GOT3 (cell line): ENCODE measurements around the gene PSTPIP1.

Source experiments
- DNase-seq: peaks from one replicate; lab custom pipeline; 2025; ENCODE audit warnings: mixed read lengths; lab: John Stamatoyannopoulos, UW

The PSTPIP1 gene

DNA sequence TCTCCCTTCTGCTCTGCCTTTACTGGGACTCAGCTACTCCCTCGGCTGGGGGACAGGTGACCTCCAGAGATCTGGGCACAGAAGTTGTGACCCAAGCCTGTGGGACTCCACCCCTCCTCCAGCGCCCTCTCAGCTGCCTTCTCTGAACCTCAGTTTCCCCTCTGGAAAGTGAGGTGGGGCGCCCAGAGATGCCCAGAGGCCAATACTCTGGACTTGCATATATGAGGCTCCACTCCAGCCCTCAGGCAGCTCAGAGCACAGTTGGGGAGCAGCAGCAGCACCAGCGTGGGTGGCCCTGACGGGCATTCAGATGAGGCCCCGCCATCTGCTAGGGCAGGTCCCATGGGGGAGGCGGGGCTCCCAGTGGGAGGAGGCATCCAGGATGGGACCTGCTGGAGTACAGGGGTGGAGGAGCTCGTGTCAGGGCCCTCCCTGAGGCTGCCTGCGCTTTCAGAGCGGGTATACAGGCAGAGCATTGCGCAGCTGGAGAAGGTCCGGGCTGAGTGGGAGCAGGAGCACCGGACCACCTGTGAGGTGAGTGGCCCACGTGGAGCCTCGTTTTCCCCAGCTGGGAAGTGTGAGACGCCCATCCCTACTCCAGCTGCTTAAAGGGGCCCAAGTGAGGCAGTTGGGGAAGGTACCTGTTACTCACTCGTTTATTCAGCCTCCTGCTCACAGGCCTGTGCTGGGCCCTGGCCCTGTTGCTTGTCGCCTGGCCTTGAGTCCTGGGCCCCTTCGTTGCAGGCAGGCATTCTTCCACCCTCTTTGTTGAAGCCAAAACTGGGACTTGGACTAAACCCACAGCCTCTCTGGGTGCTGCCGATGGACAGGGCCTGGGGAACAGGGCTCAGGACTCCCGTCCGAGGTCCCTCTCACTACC lies 35.4 kb downstream of the PSTPIP1 start:
- DNase-seq, result no peak

DNA sequence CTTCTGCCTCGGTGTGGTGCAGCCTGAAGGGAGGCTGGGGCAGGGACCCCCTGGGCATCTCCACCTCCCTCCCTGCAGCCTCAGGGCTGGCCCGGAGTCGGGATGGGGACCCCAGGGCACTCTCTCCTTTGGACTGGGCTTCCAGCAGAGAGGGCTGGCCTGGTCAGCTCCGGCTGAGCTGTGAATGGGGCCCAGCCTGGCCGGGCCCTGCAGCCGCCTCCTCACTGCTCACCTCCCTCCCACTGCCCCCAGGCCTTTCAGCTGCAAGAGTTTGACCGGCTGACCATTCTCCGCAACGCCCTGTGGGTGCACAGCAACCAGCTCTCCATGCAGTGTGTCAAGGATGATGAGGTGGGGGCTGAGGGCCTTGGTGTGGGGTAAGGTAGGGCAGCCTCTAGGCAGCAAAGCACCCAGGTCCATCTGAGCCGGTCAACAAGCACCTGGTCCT lies 36.0 kb downstream of the PSTPIP1 start:
- DNase-seq, result no peak

DNA sequence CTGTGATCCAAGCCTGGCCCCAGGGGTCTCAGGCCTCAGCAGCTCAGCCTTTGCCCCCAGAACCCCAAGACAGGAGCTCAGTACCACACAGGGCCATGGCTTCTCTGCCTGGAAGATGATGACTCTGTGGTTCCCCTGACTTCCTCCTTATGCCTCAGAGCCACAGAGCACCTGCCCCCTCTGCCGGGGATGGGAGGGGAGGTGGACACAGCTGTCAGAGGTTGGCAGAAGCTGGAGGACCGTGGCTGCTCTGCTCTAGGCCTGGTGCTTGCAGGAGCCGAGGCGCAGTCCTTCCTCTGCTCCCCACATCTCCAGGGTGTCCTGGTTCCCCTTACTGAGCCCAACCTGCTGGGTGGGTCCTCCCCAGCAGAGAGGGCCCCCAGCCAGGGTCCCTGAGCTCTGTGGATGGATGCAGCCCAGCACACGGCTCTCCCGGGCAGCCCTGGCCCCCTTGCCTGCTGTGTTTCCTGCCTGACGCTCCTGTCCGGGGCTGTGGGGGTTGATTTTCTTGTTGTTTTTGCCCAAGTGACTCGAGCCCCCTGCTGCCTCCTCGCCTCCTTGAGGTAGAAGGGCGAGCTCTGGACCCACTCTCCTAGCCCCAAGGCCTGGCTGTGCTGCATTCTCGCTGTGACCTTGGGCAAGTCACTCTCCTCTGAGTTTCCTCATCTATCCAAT lies 36.6 kb downstream of the PSTPIP1 start:
- no peak for DNase-seq

DNA sequence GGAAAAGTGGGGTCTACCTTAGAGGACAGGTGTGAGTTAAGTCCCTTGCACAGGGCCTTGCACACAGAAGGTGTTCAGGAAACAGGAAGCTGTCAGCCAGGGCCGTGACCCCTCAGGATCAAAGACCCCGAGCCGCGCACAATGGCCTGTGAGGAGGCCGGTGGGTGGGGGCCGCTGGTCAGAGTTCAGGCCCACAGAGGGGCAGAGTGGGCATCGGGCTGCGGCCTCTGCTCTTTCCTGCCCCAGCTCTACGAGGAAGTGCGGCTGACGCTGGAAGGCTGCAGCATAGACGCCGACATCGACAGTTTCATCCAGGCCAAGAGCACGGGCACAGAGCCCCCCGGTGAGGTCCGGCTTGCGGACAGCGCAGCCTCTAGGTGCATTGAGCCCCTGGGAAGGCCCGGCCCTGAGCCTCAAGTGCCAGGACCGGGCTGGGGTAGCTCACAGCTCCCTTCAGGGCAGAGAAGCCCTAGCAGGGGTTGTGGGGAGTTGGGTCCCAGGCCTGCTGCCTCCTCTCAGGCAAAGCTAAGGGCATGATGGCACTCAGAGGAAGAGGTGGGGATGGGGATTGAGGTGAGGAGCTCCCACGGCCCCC lies 37.2 kb downstream of the PSTPIP1 start:
- DNase-seq, result no peak

DNA sequence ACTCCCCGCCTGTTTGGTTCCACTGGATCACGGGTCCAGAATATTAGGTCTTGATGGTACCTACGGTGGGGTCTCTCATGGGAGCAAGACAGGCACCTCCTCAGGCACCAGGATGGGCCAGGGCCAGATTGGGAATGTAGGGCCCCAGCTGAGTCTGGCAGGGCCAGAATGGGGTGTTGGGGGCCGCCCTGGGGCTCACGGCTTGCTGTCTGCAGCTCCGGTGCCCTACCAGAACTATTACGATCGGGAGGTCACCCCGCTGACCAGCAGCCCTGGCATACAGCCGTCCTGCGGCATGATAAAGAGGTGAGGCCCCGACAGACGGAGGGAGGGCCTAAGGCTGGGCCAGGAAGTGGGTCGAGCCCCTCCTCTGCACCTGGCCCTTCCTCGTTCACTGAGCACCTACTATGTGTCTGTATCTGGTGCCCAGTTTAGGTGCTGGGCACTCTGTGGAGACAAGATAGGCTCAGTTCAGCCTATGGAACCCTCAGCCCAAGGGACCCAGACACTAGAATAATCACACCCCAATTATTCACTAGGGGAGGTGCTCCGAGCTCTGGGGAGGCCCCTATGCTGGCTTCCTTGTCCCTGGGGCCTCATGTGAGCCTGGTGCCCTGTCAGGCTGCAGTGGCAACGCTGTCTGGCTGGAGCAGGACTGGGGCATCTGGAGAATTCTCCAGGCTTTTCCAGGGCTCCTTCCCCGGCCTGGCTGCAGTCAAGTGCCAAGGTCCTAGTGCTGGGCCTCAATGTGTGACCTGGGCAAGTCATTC lies 37.9 kb downstream of the PSTPIP1 start:
- no peak for DNase-seq

DNA sequence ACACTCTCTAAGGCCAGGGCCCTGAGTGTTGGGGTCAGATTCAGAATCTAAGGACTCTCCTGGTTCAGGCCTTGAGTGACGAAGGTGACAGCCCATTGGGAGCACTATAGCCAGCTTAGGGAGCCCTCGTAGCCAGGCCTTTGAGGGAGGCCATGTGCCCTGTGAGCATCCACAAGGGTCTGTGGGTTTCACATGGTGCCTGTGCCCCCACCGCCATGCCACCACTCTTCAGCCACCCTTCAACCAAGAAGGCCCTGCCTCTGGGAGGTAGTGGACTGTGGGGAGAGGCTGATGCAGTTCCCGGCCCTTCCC lies 38.4 kb downstream of the PSTPIP1 start:
- no peak for DNase-seq

DNA sequence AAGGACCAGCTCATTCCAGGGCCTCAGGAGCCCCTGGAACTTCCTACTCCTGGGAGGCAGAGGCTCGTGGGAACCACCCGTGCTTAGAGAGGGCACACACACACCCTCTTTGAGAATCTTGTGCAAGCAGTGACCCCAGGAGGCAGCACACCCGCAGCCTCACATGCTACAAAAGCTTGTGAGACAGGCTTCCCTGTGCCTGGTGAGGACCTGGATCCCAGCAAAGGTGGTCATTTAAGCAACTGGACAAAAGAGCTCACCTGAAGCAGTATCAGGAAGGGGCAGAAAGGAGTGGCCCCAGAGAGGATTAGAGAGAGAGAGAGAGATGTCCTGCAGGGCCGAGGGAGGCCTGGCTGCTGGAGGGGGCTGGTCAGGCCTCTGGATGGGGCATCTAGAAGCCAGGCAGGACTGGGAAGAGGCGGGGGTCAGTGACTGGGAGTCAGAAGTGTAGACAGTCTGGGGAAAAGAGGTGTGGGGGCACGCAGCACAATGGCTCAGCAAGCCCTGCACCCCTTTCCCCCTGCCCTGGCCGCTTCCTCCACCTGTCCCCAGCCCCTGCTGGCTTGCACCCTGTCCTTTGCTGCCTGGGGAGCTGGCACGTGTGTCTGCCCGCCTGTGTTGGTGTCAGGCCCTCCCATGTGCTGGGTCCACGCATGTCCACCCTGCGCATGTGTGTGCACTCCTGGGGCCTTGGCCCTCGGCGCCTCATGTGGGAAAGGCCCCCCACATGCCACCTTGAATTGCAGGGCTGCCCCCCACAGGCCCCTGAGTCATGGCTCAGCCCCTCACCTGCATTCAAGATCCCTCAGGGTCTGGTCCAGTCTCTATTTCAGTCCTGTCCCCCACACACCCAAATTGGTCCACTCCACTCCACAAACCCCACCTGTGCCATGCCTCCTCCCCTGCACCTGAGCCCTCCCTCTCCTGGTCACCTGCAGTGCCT lies 39.1 kb downstream of the PSTPIP1 start:
- DNase-seq, result no peak

DNA sequence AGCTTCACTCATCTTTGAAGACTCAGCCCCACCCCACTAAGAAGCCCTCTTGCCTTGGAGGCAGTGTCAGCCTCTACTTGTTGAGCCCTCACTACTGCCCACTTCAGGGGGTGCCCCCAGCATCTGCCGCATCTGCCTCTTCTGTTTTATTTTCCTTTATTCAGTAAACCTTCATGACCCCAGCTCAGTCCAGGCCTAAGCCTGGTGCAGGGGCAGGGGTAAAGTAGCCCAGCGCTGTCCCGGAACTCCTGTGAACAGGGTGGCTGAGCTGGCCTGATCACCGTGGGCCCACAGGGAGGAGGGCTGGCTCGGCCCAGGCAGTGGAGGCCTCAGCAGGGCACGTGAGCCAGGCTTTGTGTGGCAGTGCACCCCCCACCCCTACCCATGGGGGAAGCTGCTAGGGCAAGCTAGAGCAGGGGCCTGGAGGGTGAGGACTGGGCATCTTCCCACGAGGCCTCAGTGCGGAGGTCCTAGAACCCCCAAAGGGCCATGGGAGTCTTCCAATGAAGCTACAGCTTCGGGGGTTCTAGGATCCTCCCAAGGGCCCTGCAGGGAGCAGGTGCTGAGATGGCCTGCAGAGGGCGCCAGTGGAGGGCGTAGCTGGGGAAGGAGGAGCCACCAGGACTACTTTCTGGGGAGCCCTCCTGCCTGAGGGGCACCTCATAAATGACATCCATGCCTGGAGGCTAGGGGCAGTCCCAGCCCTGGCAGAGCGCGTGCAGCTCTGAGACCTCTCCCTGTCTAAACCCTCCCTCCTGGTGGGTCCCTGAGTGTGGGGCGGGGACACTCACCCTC lies 40.0 kb downstream of the PSTPIP1 start:
- DNase-seq, result no peak

DNA sequence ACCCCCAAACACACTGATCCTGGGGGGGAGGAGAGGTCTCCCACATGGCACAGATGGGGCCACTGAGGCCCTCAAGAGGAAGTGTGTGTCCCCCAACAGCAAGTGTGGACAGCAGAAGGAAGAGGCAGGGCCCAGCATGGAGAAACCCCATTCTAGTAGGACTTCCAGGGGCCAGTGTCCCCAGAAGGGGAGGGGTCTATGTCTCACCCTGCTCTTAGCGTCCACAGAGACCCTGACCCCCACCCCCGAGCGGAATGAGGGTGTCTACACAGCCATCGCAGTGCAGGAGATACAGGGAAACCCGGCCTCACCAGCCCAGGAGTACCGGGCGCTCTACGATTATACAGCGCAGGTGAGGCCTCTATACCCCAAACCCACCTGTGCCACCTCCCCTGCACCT lies 40.7 kb downstream of the PSTPIP1 start:
- no peak for DNase-seq

DNA sequence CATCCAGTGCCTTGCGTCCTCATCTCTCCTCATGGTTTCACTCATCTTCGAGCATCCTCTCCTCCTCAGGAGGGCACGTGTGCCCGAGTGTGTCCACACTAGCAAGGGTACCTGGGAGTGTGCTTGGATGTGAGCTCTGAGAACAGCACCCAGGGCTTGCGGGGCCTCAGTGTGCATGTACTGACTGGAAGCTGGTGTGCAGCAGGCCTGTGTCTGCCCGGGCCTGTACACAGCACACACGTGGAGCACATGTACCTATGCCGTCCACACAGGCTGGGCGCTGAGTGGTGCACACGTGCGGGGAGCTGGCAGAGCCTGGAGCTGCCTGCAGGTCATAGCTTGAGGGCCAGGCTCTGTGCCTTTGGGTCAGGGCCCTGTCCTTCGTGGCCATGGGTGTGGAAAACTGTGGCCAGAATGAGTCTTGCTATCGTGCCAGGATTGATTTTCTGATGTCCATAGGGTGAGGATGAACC lies 41.1 kb downstream of the PSTPIP1 start:
- DNase-seq, result no peak

DNA sequence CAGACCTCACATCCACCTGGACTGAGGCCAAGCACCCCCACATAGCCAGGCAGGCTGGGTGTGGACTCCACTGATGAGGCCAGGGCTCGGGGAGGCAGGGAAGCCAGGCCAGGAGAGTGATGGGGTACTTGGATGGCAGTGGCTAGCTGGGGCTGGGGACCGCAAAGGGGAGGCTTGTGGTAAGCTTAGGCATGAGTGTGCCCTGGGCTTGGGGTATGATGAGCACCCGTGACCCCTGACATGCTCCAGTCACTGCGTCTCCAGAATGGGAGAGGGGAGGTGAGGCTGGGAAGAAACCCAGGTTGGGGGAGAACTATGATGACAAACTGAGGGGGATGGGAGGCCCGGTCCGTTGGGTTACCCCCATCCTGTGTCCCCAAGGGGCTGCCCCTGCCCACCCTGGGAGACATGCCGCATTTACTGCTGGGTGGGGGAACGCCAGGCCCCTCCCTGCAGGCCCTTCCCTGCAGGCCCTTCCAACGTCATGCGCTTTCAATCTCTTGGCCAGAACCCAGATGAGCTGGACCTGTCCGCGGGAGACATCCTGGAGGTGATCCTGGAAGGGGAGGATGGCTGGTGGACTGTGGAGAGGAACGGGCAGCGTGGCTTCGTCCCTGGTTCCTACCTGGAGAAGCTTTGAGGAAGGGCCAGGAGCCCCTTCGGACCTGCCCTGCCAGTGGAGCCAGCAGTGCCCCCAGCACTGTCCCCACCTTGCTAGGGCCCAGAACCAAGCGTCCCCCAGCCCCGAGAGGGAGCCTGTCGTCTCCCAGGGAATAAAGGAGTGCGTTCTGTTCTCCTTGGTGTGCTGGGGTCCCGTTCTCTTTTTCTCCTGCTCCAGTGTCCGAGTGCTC lies 41.8 kb downstream of the PSTPIP1 start:
- no peak for DNase-seq

DNA sequence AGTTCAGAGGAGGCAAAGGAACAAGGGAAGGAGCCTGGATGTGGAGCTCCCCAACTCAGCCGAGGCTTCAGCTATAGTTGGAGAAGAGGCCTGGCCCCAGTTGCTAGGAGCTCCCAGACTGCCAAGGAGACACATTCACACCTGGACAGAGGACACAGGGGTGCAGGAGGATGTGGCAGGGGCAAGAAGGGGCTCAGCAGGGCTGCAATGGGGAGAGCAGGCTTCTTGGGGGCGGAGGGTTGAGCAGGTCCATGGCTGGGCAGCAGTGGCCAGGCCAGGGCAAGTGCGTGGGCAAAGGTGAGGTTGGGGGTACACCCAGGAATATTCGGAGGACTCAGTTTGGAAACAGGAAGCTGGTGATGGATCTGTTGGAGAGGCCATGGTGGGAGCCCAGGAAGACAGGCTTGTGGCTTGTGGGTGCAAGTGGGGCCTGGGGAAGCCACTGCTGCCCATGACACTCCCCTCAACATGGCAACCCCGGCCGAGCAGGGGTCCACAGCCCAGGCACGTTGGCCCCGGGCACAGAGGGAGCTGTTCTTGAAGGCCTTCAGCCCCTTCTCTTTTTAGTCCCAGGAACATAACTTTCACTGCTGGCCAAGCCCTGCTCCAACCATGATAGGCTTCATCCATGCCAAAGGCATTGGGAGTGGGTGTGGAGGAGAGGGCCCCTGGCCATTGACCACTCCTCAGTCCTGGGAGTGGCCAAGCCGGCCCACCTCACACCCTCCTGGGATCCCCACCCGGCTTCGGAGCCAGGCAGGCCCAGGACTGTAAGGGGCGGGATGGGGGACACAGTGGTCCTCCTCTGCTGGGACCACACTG lies 42.7 kb downstream of the PSTPIP1 start:
- no peak for DNase-seq

DNA sequence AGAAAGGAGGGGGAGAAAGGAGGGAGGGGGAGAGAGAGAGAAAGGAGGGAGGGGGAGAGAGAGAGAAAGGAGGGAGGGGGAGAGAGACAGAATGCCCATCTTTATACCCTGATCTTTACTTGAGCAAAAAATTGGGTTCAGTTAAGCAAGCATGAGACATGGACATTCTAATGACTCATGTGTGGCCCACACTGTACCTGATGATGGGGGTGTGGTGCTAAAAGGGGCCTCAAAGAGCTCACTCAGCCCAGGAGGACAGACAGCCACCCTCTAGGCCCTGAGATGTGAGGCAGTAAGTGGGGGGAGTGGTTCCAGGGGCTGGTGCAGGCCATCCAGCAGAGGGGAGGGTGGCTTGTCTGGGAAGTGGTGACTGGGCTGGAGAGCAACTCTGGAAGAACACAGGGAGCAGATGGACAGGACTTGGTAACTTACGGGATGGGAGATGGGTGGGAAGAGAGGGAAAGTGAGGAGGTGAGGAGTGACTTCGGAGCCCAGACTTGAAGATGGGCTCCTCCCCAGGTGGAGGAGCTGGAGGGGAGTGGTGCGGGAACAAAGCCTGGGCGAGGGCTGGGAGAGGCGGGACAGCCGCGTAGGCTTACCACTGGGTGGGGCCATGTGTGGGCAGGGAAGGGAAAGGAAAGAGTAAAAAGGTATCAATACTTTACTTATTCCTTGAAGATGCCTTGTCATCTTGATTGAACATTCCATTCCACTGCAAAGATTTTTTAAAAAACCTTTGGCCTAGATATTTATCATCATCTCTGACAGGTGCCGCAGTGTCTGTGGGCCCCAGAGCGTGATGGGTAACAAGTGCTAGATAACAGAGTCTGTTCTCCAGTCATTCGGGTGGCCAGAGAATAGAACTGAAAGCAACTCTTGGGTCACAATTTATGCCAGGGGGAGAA lies 43.6 kb downstream of the PSTPIP1 start:
- DNase-seq, result no peak

DNA sequence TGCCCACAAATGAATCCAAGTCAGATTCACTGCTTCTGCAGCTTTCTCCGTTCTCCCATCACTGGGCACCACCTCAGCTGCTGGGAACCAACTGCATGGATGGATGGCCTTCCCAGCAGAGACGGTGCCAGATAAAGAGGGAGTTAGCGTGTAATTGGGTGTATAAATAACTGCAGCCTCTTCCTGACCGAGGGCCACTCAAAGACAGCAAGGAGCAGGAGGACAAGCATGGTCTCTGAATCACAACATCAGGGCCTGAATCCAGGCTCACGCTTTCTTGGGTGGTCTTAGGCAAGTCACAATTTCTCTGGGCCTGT lies 44.2 kb downstream of the PSTPIP1 start:
- no peak for DNase-seq

DNA sequence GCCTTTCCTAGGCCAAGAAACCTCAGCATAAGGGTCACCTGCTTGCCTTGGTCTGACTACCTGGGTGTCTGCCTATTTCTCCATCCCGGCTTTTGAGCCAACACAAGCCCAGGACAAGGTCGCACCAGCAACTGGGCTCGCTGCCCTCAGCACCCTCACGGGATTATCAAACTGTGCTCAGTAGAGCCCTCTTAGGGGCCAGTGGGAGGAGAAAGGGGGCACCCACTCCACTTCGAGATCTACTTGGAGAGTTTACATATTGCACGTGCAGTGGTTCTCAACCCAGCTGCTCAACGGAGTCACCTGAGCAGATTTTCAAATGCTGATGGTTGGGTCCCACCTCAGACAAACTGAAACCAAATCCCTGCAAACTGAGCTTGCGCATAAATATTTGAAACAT lies 44.9 kb downstream of the PSTPIP1 start:
- DNase-seq, result no peak

DNA sequence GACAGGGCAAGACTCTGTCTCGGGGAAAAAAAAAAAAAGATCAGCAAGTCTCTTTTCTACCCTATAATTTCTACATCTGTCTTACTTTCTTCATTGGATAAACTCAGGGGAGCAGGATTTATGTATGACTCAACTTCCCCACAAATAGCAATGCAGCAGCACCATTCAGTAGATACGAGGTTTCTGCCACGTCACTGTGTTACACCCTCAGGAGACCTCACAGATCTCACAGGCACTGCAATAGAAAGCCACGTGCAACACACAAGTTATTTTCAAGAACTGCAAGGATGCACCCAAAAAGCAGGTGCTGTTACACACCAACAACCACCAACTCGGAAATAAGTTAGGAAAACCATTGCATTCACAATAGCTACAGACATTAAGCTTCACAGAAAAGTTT lies 45.7 kb downstream of the PSTPIP1 start:
- no peak for DNase-seq

DNA sequence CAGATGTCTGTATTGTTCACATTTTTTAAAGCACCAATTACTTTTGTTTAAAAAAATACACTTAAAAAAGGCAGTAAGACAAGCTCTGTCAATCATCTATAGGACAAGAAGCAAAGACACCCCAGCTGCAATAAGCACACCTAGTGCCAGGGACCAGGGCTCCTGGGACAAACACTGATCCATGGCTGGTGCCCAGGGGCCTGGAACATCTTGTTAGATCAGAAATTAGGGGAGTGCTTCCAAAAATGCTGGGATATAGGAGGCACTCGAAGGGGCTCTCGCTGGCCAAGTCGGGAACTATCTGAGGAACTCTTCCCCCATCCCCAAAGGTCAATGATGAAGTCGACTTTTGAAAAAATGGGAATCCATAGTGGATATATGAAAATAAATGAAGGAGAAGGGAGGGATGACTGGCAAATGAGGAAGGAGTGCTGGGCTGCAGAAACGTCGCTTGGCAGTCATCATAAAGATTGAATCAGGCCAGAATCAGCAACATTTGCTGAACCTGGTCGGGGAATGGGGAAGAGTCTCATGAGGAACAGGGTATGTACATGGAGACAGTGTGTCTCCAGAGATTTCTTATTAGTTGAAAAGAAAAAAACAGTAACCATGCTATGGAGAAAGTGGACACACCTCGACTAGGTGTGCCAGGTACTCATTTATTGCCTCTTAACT lies 47.5 kb downstream of the PSTPIP1 start:
- DNase-seq, result no peak
